IPS-18c (cell line): ENCODE measurements around the gene CREBL2.
A peak's percentile ranks its signal among the peaks of the same experiment; 100 is the strongest.
"Not testable (repeated sequence)": the region's sequence is repeated elsewhere in the genome, so short reads cannot be mapped to it uniquely, and the experiment has no call there.

Source experiments
- H3K4me3 ChIP-seq: 2 replicates; pipeline ENCODE4 v1.7.0; 2013; ENCODE audit warnings: low read depth, mild to moderate bottlenecking, low read length, moderate library complexity; ENCODE audit not compliant: insufficient read depth
- H3K9me3 ChIP-seq: one replicate; pipeline ENCODE4 v1.6.1; 2013; ENCODE audit warnings: mild to moderate bottlenecking, low read length, moderate library complexity; ENCODE audit not compliant: control insufficient read depth, insufficient read depth

Gene CREBL2

GRCh38 chr12:12620730-12621315 lies 9.1 kb downstream of the CREBL2 start:
- Histone ChIP-seq H3K4me3 (no peak overlapping the region), H3K9me3 (no peaks in the 10 kb centered on the region)

GRCh38 chr12:12622418-12622817 lies 10.7 kb downstream of the CREBL2 start:
- Histone ChIP-seq H3K4me3 (no peak overlapping the region), H3K9me3 (no peaks in the 10 kb centered on the region)

- Histone ChIP-seq H3K4me3 (no peak overlapping the region), H3K9me3 (no peaks in the 10 kb centered on the region)
Measured at GRCh38 chr12:12624498-12624992, 12.9 kb downstream of the CREBL2 start.

- Histone ChIP-seq H3K4me3 (no peak overlapping the region), H3K9me3 (no peaks in the 10 kb centered on the region)
Measured at GRCh38 chr12:12626471-12626870, 14.8 kb downstream of the CREBL2 start.

- no peaks in the 10 kb centered on the region for H3K9me3 ChIP-seq
- H3K4me3 ChIP-seq = no peak overlapping the region
Measured at GRCh38 chr12:12627308-12627827, 15.7 kb downstream of the CREBL2 start.

- no peak overlapping the region for H3K4me3 ChIP-seq
- H3K9me3 ChIP-seq = no peaks in the 10 kb centered on the region
Measured at GRCh38 chr12:12628013-12628412, 16.3 kb downstream of the CREBL2 start.

- Histone ChIP-seq H3K9me3 (no peaks in the 10 kb centered on the region), H3K4me3 (no peak overlapping the region)
Measured at GRCh38 chr12:12630850-12631249, 19.2 kb downstream of the CREBL2 start.

- no peaks in the 10 kb centered on the region for H3K9me3 ChIP-seq
- no peak overlapping the region for H3K4me3 ChIP-seq
Measured at GRCh38 chr12:12635651-12636050, 24.0 kb downstream of the CREBL2 start.

GRCh38 chr12:12636641-12637040 lies 25.0 kb downstream of the CREBL2 start:
- Histone ChIP-seq H3K9me3 (no peaks in the 10 kb centered on the region), H3K4me3 (no peak overlapping the region)

GRCh38 chr12:12639995-12640394 lies 28.3 kb downstream of the CREBL2 start:
- not testable (repeated sequence) for H3K4me3 ChIP-seq, H3K9me3 ChIP-seq

GRCh38 chr12:12641650-12642049 lies 30.0 kb downstream of the CREBL2 start:
- no peaks in the 10 kb centered on the region for H3K9me3 ChIP-seq

GRCh38 chr12:12642916-12643315 lies 31.2 kb downstream of the CREBL2 start:
- Histone ChIP-seq H3K4me3 (no peak overlapping the region), H3K9me3 (peaks cover 6% of the 10 kb centered on the region)

More at GRCh38 chr12:12641650-12642049, 30.0 kb downstream of the CREBL2 start:
- H3K4me3 ChIP-seq = no peak overlapping the region

GRCh38 chr12:12645485-12645884 lies 33.8 kb downstream of the CREBL2 start:
- no peak overlapping the region for H3K4me3 ChIP-seq
- H3K9me3 ChIP-seq = peaks cover 17% of the 10 kb centered on the region

- H3K4me3 ChIP-seq = not testable (repeated sequence)
Measured at GRCh38 chr12:12645968-12646367, 34.3 kb downstream of the CREBL2 start.

GRCh38 chr12:12646483-12647072 lies 34.9 kb downstream of the CREBL2 start:
- Histone ChIP-seq H3K9me3 (peaks cover 17% of the 10 kb centered on the region), H3K4me3 (no peak overlapping the region)

More at GRCh38 chr12:12645968-12646367, 34.3 kb downstream of the CREBL2 start:
- peaks cover 17% of the 10 kb centered on the region for H3K9me3 ChIP-seq

GRCh38 chr12:12648284-12648683 lies 36.6 kb downstream of the CREBL2 start:
- peaks cover 17% of the 10 kb centered on the region for H3K9me3 ChIP-seq
- 0 out of 2 replicates have a peak overlapping the region, but pooled peaks have one; percentile 6 for H3K4me3 ChIP-seq

GRCh38 chr12:12648951-12649650 lies 37.4 kb downstream of the CREBL2 start:
- Histone ChIP-seq H3K4me3 (no peak overlapping the region), H3K9me3 (peaks cover 17% of the 10 kb centered on the region)

GRCh38 chr12:12651752-12652151 lies 40.1 kb downstream of the CREBL2 start:
- Histone ChIP-seq H3K4me3 (no peak overlapping the region), H3K9me3 (peaks cover 19% of the 10 kb centered on the region)
